NCI-H1092 treated with DMSO at 0.1 percent for 48 hours (cell line): ENCODE results near the gene SLX1A.
A peak's percentile ranks its signal among the peaks of the same experiment; 100 is the strongest.
"Not testable (repeated sequence)": the region's sequence is repeated elsewhere in the genome, so short reads cannot be mapped to it uniquely, and the experiment has no call there.

Source experiments
- DNase-seq: peaks from one replicate; lab custom pipeline; 2025; lab: John Stamatoyannopoulos, UW

The SLX1A gene

DNA sequence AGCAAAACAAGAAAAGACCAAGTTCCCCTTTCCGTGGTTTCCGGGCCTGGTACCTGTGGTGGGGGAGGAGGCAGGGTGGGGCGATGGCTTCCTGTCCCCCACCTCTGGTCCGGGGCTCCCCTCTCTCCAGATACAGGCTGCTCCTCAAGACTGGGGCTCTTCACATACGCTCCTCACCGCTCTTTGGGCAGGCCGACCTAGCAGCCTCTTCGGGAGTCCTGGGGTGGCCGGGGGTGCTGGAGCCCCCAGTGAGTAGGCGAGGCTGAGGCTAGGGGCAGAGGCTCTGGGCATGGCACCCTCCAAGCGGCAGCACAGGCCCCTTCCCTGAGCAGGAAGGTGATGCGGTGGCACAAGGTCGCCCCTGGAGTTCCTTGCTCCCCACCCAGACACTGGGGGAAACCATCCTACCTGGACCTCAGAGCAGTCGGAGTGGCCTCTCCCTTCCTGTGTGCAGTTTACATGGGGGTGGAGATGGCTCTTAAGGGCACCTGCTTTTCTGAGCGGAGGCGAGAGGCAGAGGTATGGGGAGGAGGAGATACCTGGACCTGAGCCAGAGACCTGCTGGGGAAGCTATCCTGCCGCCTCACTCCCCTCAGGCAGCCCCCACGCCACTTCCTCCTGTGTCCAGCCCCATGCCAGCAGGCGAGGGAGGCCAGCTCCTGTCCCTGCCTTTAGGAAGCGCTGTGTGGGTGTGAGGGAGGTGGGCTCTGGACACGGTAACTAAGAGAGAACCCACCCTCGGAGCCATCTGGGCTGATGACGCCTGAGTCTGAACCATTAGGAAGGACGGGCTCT, 9.4 kb upstream of the SLX1A start:
- peak; percentile 34 for DNase-seq

DNA sequence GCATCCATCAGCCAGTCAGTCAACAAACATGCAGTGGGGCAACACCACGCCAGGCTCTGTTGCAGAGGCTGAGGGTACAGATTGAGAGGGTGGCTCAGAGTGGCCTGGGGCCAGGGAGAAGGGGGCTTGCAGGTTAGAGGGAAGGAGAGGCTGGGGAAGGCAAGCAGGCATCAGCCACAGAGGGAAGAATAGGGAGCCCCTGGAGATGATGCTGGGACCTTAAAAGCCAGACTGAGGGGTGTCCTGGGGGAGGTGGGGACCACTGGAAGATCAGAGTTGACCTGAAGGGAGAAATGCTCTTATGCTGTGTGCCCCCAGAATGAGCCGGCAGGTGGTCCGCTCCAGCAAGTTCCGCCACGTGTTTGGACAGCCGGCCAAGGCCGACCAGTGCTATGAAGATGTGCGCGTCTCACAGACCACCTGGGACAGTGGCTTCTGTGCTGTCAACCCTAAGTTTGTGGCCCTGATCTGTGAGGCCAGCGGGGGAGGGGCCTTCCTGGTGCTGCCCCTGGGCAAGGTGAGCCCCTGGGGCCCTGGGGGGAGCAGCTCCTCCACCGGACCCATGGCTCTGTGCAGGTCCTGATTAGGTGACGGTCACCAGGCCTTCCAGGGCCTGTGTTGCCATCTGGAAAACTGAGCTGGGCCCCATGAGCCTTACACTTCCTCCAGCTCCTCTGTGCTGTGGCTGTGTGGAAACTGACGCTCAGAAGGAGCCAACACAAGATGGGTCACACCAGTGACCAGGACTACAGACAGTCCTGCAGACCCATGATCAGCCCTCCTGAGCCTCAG, 8.6 kb upstream of the SLX1A start:
- no peak for DNase-seq

GRCh38 chr16:30185683-30186421, 7.8 kb upstream of the SLX1A start:
- no peak for DNase-seq

DNA sequence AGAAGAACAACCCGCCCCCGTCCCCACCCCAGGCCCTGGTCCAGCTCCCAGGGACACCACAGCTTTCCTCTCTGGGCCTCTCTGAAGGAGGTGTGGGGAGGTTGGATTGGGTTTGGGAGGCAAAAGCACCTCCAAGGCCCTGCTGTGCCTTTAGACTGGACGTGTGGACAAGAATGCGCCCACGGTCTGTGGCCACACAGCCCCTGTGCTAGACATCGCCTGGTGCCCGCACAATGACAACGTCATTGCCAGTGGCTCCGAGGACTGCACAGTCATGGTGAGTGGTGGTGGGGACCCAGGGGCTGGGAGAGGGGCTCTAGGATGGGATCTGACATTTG, 7.3 kb upstream of the SLX1A start:
- DNase-seq, result no peak

DNA sequence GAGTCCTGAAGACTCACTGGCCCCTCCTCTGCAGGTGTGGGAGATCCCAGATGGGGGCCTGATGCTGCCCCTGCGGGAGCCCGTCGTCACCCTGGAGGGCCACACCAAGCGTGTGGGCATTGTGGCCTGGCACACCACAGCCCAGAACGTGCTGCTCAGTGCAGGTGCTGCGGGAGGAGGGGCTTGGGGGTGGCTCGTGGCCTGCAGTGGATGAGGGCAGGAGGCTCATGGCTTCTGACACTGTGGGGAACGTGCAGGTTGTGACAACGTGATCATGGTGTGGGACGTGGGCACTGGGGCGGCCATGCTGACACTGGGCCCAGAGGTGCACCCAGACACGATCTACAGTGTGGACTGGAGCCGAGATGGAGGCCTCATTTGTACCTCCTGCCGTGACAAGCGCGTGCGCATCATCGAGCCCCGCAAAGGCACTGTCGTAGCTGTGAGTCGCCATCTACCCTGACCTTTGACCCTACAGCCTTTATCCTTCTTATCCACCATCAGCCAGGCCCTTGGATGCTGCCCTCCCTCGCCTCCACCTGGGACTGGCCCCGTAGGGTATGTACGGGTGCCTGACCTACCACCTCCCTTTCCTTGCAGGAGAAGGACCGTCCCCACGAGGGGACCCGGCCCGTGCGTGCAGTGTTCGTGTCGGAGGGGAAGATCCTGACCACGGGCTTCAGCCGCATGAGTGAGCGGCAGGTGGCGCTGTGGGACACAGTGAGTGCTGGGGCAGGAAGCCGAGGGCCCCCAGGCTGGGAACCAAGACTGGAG, 6.7 kb upstream of the SLX1A start:
- no peak for DNase-seq

GRCh38 chr16:30187556-30187865, 6.2 kb upstream of the SLX1A start:
- no peak for DNase-seq

- no peak for DNase-seq
Measured at GRCh38 chr16:30187971-30188561, 5.6 kb upstream of the SLX1A start.

- not testable (repeated sequence) for DNase-seq
Measured at GRCh38 chr16:30191158-30191557, 2.5 kb upstream of the SLX1A start.

- not testable (repeated sequence) for DNase-seq
Measured at GRCh38 chr16:30193098-30193497, 577 bp upstream of the SLX1A start.

DNA sequence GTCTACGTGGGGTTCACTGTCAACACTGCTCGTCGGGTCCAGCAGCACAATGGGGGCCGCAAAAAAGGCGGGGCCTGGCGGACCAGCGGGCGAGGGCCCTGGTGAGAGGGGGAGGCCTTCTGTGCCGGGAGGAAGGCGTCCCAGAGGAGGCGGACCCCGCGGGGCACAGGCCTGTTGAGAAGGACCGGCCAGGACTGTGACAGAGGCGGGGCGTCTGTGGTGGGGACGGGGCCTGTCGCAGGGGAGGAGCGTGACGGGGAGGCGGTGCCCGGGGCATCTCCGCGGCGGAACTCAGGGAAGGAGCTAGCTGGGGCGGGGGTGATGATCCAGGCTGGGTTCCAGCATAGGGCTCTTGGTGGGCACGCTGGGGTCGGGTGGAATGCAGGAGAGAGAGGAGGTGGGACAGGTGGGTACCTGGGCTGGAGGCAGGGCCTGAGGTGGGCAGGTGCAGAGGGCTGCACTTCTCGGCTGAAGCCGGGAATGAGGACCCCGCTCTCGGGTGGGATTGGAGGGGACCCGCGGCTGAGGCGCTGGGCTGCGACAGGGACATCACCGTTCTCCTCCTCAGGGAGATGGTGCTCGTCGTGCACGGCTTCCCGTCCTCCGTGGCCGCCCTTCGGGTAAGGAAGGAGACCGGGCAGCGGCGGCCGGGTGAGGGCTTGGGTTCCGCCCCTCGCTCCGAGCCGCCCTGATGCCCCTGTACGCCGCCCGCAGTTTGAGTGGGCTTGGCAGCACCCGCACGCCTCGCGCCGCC, 674 bp downstream of the SLX1A start:
- DNase-seq, result not testable (repeated sequence)

DNA sequence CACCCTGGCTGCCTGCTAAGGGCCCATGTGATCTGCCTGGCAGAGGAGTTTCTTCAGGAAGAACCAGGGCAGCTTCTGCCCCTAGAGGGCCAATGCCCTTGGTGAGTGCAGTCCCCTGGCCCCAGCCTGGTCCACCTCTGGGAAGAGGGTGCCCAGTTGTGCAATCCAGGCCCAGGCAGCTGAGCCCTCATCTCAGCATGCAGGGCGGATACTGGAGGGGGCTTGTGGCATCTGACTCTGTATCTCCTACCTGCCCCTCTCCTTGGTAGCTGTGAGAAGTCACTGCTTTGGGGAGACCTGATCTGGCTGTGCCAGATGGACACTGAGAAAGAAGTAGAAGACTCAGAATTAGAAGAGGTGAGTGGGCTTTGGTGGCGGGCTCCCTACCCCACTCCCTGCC, 3.3 kb downstream of the SLX1A start:
- not testable (repeated sequence) for DNase-seq

DNA sequence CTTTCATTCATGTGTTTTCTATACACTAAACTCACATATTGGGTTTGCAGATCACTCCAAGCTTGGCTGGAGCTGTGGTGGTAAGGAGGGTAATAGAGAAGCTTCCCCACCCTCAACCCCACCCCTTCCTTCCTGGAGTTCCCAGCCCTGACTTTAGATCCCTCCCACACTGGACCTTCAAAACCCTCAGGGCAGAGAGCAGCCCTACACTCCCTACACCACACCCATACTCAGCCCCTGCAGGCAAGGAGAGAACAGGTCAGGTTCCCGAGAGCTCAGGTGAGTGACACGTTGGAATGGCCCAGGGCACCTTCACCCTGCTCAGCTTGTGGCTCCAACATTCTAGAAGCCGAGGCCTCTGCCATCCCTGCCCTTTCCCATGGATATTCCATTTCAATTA, 5.4 kb downstream of the SLX1A start, which contains the start of gene SULT1A3:
SULT1A3 (plus strand) TSS at position 207 of the 400 bp plus-strand sequence. CDS start 1,474 bp downstream, outside the sequence.
- DNase-seq, result not testable (repeated sequence)

DNA sequence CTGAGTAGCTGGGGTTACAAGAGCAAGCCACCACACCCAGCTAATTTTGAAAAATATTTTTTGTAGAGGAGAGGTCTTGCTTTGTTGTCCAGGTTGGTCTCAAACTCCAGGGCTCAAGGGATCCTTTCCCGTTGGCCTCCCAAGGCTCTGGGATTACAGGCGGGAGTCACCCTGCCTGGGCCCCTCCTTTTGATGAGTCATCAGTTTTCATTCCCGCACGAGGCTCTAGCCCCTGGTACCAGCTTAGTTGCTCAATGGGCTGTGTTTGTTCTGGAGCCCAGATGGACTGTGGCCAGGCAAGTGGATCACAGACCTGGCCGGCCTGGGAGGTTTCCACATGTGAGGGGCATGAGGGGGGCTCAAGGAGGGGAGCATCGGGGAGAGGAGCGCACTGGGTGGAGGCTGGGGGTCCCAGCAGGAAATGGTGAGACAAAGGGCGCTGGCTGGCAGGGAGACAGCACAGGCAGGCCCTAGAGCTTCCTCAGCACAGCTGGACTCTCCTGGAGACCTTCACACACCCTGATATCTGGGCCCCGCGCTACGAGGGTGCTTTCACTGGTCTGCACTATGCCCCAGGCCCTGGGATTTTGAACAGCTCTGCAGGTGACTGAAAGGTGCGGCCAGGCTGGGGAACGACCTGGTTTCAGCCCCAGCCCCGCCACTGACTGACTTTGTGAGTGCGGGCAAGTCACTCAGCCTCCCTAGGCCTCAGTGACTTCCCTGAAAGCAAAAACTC, 6.1 kb downstream of the SLX1A start:
- DNase-seq, result not testable (repeated sequence)

GRCh38 chr16:30205541-30206236, 12.0 kb downstream of the SLX1A start:
- not testable (repeated sequence) for DNase-seq

GRCh38 chr16:30206252-30206651, 12.6 kb downstream of the SLX1A start:
- not testable (repeated sequence) for DNase-seq

DNA sequence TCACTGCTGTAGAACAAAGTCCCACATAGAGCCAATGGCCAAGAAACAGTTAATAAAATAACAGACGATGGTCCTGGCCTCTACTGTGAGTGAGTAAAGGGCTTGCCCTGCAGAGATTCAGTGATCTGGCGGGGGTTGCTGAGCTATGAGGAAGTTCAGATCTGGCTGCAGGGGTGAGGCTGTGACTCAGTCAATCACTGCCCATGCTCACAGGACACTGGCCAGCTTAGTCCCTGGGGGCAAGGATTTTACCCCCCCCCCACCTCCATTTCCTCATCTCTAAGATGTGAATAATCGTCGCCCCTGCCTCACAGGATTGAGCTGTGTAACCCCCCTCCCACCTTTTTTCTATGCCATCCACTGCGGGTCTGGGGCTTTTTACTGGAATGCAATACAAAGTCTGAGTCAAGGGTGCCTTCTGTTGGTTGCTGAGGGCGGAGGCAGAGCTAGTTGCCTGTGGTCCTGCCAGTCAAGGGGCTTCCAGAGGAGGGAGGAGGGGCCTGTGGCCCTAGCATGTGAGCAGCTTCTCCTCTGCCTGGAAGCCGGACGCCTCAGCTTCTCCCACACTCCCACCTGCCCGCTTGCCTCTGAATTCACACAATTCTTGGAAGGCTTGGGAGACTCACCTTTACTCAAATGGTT, 13.5 kb downstream of the SLX1A start:
- DNase-seq, result not testable (repeated sequence)

DNA sequence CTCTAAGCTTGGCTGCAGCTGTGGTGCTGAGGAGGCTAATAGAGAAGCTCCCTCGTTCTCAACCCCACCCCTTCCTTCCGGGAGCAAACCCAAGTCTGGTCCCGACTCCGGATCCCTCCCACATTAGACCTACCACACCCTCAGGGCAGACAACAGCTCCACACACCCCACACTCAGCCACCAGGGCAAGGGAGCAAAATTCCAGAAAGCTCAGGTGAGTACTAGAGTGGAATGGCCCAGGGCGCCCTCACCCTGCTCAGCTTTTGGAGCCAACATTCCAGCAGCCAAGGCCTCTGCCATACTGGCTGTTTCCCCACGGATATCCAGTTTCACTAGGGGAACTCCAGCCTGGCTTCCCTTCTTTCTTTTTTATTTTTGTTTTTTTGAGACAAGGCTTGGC, 15.4 kb downstream of the SLX1A start:
- not testable (repeated sequence) for DNase-seq

GRCh38 chr16:30211414-30211813, 17.7 kb downstream of the SLX1A start:
- not testable (repeated sequence) for DNase-seq

GRCh38 chr16:30217082-30217481, 23.4 kb downstream of the SLX1A start:
- not testable (repeated sequence) for DNase-seq
